Astrocyte of the spinal cord (primary cell): Measurements from ENCODE around the gene AGPAT4.

Experiments used
- DNase-seq: peaks from one replicate; pipeline ENCODE4 v3.0.0; 2011; ENCODE audit warnings: low read depth, low spot score
- H3K4me3 ChIP-seq: 2 replicates; pipeline ENCODE4 v1.5.1; 2011; ENCODE audit warnings: low read depth, mild to moderate bottlenecking, low read length, moderate library complexity
- CTCF ChIP-seq: IDR thresholded peaks from 2 replicates; pipeline ENCODE4 v1.5.1; 2012; ENCODE audit warnings: low read depth, mild to moderate bottlenecking, low read length, inconsistent platforms
- in situ Hi-C: cut with HindIII; loops from 2 replicates; pipeline ENCODE4 v1.10.0; 2017; ENCODE audit warnings: low sequenced_read_pairs

Gene AGPAT4

DNA sequence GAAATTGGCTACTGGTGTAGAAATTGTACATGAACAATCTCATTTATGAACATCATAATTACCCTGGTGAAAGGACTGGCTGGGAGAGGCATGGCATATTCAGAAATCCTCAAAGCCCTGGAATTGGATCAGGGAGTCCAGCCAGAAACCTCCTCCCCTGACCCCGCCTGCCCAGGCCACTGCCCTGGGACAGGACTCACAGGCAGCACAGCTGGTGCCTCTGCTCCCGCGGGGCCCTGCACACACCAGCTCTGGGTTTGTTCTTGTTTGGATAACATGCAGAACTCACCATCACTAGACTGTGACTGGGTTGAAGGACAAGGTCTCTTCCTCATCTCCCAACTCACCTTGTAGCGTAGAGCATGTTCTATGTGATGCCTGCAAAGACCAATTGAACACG, 56.2 kb downstream of the AGPAT4 start:
- no peak for DNase-seq
- TF ChIP-seq CTCF, result no peak
- no peak overlapping the region for H3K4me3 ChIP-seq
- in situ Hi-C loops, result no loop called here

GRCh38 chr6:161216616-161217205, 57.1 kb downstream of the AGPAT4 start:
- in situ Hi-C loops, result no loop called here
- no peak overlapping the region for H3K4me3 ChIP-seq
- no peak for TF ChIP-seq CTCF
- no peak for DNase-seq

DNA sequence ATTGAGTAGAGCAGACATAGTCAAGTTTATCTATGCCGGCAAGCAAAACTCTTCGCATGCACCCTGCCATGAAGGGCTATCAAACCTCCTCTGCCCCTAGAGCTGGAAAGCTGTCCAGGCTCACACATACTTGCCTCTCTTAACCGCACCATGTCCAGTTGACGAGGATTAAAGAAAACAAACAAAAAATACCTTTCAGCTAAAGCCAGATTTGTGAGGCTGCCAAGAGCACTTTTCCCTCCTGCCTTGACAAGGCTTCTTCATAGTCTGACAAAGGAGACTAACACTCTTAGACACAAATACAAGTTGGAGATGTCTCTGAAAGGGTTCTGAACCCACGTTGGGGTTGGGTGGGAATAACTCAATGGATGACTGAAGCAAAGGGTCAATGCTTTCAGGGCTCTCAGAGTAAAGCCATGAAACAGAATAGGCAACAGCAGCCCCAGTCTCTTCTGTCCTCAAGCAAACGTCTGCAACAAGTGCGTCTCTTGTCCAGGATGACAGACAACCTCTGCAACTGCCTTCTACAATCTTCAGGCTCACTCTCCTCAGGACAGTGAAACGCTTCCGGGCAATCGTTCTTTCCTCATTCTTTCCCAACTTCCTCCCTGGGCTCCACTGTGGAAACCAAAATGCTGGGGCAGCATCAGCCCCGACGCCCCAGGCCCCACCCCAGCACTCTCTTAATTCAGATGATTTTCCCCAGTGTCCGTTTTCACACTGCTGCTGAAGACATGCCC, 57.8 kb downstream of the AGPAT4 start:
- no peak for TF ChIP-seq CTCF
- no peak overlapping the region for H3K4me3 ChIP-seq
- peak; percentile 73 for DNase-seq
- in situ Hi-C loops, result no loop called here

GRCh38 chr6:161215193-161215592, 58.7 kb downstream of the AGPAT4 start:
- DNase-seq, result peak; percentile 96
- no peak overlapping the region for H3K4me3 ChIP-seq
- in situ Hi-C loops, result no loop called here
- no peak for TF ChIP-seq CTCF

DNA sequence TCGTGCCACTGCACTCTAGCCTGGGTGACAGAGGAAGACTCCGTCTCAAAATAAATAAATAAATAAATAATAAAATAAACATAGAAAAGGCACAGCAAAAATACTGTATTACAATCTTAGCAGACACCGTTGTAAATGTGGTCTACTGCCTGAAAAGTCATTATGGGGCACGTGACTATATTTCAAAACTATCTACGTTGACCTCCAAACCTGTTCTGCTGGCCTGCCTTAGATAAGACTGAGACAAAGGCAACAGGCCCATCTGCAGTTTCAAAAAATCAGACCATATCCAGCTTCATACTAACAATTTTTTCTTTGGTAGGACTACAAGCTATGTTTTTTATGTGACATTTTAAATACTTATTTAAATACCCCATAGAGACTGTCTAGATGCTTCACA, 59.1 kb downstream of the AGPAT4 start:
- TF ChIP-seq CTCF, result no peak
- DNase-seq, result no peak
- in situ Hi-C loops, result no loop called here
- H3K4me3 ChIP-seq, result no peak overlapping the region

DNA sequence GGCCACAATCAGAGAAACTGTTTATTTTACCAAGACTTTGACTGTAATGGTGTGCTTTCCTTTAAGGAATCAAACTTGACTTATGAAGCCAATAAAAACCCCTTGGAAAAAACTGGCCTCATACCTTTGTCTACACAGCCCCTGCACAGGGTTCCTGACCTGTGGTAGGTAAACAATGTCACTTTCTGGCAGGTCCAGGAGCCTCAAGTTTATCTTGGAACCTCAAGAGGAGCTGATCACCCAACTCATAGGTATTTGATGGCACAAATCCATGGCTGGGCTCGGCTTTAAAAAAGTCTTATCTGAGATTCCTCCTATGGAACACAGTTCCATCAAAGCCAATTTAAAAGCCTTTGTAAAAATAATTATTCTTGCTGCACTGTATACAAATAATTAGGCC, 61.0 kb downstream of the AGPAT4 start:
- TF ChIP-seq CTCF, result no peak
- DNase-seq, result no peak
- in situ Hi-C loops, result no loop called here
- no peak overlapping the region for H3K4me3 ChIP-seq
